Ishikawa (cell line): ENCODE data around the gene CCNE1.
A peak's percentile ranks its signal among the peaks of the same experiment; 100 is the strongest.

Source experiments
- CEBPB ChIP-seq: IDR thresholded peaks from 2 replicates; pipeline ENCODE4 v1.6.1; 2012
- CREB1 ChIP-seq: IDR thresholded peaks from 2 replicates; pipeline ENCODE4 v1.6.1; 2012; ENCODE audit warnings: low read depth
- EGR1 ChIP-seq: IDR thresholded peaks from 2 replicates; pipeline ENCODE4 v1.6.1; 2012
- EP300 ChIP-seq: IDR thresholded peaks from 2 replicates; pipeline ENCODE4 v1.6.1; 2012; ENCODE audit warnings: borderline replicate concordance
- FOXM1 ChIP-seq: IDR thresholded peaks from 2 replicates; pipeline ENCODE4 v1.6.1; 2012; ENCODE audit warnings: low read depth, borderline replicate concordance
- MAX ChIP-seq: IDR thresholded peaks from 2 replicates; pipeline ENCODE4 v1.6.1; 2012
- NFIC ChIP-seq: IDR thresholded peaks from 2 replicates; pipeline ENCODE4 v1.6.1; 2012
- RAD21 ChIP-seq: IDR thresholded peaks from 2 replicates; pipeline ENCODE4 v1.6.1; 2012; ENCODE audit warnings: low read depth
- REST ChIP-seq: IDR thresholded peaks from 2 replicates; pipeline ENCODE4 v1.6.1; 2012; ENCODE audit warnings: low read depth, mild to moderate bottlenecking
- TAF1 ChIP-seq: IDR thresholded peaks from 2 replicates; pipeline ENCODE4 v1.6.1; 2012; ENCODE audit warnings: low read depth, mild to moderate bottlenecking
- TCF12 ChIP-seq: IDR thresholded peaks from 2 replicates; pipeline ENCODE4 v1.6.1; 2012; ENCODE audit warnings: low read depth
- TEAD4 ChIP-seq: IDR thresholded peaks from 2 replicates; pipeline ENCODE4 v1.6.1; 2012
- USF1 ChIP-seq: IDR thresholded peaks from 2 replicates; pipeline ENCODE4 v1.6.1; 2012
- YY1 ChIP-seq: IDR thresholded peaks from 2 replicates; pipeline ENCODE4 v1.6.1; 2012; ENCODE audit warnings: low read depth
- ZBTB7A ChIP-seq: IDR thresholded peaks from 2 replicates; pipeline ENCODE4 v1.6.1; 2012; ENCODE audit warnings: low read depth

CCNE1 gene

GRCh38 chr19:29811125-29812079 lies at the start of gene CCNE1:
Gene CCNE1 (plus strand): TSS chr19:29811991. CDS start chr19:29812556, 565 bp downstream.
- TF ChIP-seq NFIC (peak; percentile 27; the same call in 1 of the 2 replicates), EP300 (no peak), REST (no peak), TCF12 (0 out of 2 replicates have a peak, but pooled peaks have one; percentile 6), TEAD4 (no peak; the same call in 1 of the 2 replicates), MAX (peak; percentile 84), EGR1 (0 out of 2 replicates have a peak, but pooled peaks have one; percentile 26)

GRCh38 chr19:29763196-29763595 lies 48.6 kb upstream of the CCNE1 start:
- TF ChIP-seq REST = no peak
- TF ChIP-seq NFIC = no peak
- TF ChIP-seq EP300 = no peak
- no peak for TF ChIP-seq CEBPB
- no peak for TF ChIP-seq FOXM1
- no peak for TF ChIP-seq RAD21
- TF ChIP-seq EGR1 = no peak
- TF ChIP-seq CREB1 = no peak
- no peak for TF ChIP-seq TEAD4
- TF ChIP-seq TCF12 = no peak
- no peak for TF ChIP-seq USF1
- TF ChIP-seq TAF1 = no peak
- TF ChIP-seq MAX = no peak
- TF ChIP-seq YY1 = no peak
- no peak for TF ChIP-seq ZBTB7A

GRCh38 chr19:29764361-29764760 lies 47.4 kb upstream of the CCNE1 start:
- no peak for TF ChIP-seq ZBTB7A
- TF ChIP-seq TAF1 = no peak
- TF ChIP-seq MAX = no peak
- no peak for TF ChIP-seq TCF12
- TF ChIP-seq FOXM1 = no peak
- no peak for TF ChIP-seq REST
- no peak for TF ChIP-seq RAD21
- TF ChIP-seq EGR1 = no peak

- TF ChIP-seq FOXM1 (no peak), EGR1 (no peak), EP300 (no peak), CEBPB (no peak), RAD21 (no peak)
These were observed 45.7 kb upstream of the CCNE1 start for GRCh38 chr19:29766100-29766499.
